ENCODE measurements around the gene ADCK1.
"Not testable (repeated sequence)": the region's sequence is repeated elsewhere in the genome, so short reads cannot be mapped to it uniquely, and the experiment has no call there.

Gene ADCK1

GRCh38 chr14:77918448-77918847 is 118.5 kb downstream of the ADCK1 start:
- Mint-ChIP-seq H3K9me3 (peaks cover 5% of the 10 kb centered on the region), H3K36me3 (peaks cover 21% of the 10 kb centered on the region), H3K4me1 (no peaks in the 10 kb centered on the region), H3K27ac (no peak overlapping the region), H3K27me3 (no peaks in the 10 kb centered on the region), H3K4me3 (no peak overlapping the region)

- no peaks in the 10 kb centered on the region for H3K4me1 Mint-ChIP-seq
- peaks cover 18% of the 10 kb centered on the region for H3K36me3 Mint-ChIP-seq
- no peak overlapping the region for H3K27ac Mint-ChIP-seq
- no peaks in the 10 kb centered on the region for H3K27me3 Mint-ChIP-seq
- H3K4me3 Mint-ChIP-seq, result no peak overlapping the region
- H3K9me3 Mint-ChIP-seq, result peaks cover 5% of the 10 kb centered on the region
Observed at GRCh38 chr14:77920312-77920711, 120.4 kb downstream of the ADCK1 start.

- no peak overlapping the region for H3K4me3 Mint-ChIP-seq
Observed at GRCh38 chr14:77921818-77922217, 121.9 kb downstream of the ADCK1 start.

GRCh38 chr14:77923131-77923936 is 123.4 kb downstream of the ADCK1 start:
- Mint-ChIP-seq H3K27ac (no peak overlapping the region), H3K4me3 (no peak overlapping the region), H3K27me3 (no peaks in the 10 kb centered on the region), H3K4me1 (no peaks in the 10 kb centered on the region), H3K36me3 (peaks cover 25% of the 10 kb centered on the region), H3K9me3 (peaks cover 5% of the 10 kb centered on the region)

More at GRCh38 chr14:77921818-77922217, 121.9 kb downstream of the ADCK1 start:
- Mint-ChIP-seq H3K9me3 (peaks cover 5% of the 10 kb centered on the region), H3K27ac (no peak overlapping the region), H3K27me3 (no peaks in the 10 kb centered on the region), H3K4me1 (no peaks in the 10 kb centered on the region), H3K36me3 (peaks cover 19% of the 10 kb centered on the region)

GRCh38 chr14:77924141-77924948 is 124.4 kb downstream of the ADCK1 start:
- H3K27me3 Mint-ChIP-seq, result no peaks in the 10 kb centered on the region
- no peak overlapping the region for H3K27ac Mint-ChIP-seq
- peaks cover 5% of the 10 kb centered on the region for H3K9me3 Mint-ChIP-seq
- no peaks in the 10 kb centered on the region for H3K4me1 Mint-ChIP-seq
- no peak overlapping the region for H3K4me3 Mint-ChIP-seq
- H3K36me3 Mint-ChIP-seq, result peaks cover 24% of the 10 kb centered on the region

GRCh38 chr14:77926942-77927341 is 127.0 kb downstream of the ADCK1 start:
- Mint-ChIP-seq H3K4me3 (no peak overlapping the region), H3K27ac (no peak overlapping the region), H3K36me3 (peaks cover 32% of the 10 kb centered on the region), H3K9me3 (no peaks in the 10 kb centered on the region), H3K4me1 (no peaks in the 10 kb centered on the region), H3K27me3 (no peaks in the 10 kb centered on the region)

- Mint-ChIP-seq H3K4me1 (no peaks in the 10 kb centered on the region), H3K4me3 (no peak overlapping the region), H3K27ac (no peak overlapping the region), H3K36me3 (peaks cover 62% of the 10 kb centered on the region), H3K9me3 (peaks cover 10% of the 10 kb centered on the region), H3K27me3 (no peaks in the 10 kb centered on the region)
Observed at GRCh38 chr14:77931441-77931840, 131.5 kb downstream of the ADCK1 start.

GRCh38 chr14:77936138-77936639 is 136.3 kb downstream of the ADCK1 start:
- no peaks in the 10 kb centered on the region for H3K4me1 Mint-ChIP-seq
- H3K27me3 Mint-ChIP-seq, result no peaks in the 10 kb centered on the region

GRCh38 chr14:77947372-77947771 is 147.5 kb downstream of the ADCK1 start:
- H3K36me3 Mint-ChIP-seq, result peaks cover 2% of the 10 kb centered on the region
- H3K9me3 Mint-ChIP-seq, result peaks cover 6% of the 10 kb centered on the region
- no peaks in the 10 kb centered on the region for H3K4me1 Mint-ChIP-seq
- H3K4me3 Mint-ChIP-seq, result no peak overlapping the region
- peaks cover 3% of the 10 kb centered on the region for H3K27me3 Mint-ChIP-seq
- H3K27ac Mint-ChIP-seq, result no peak overlapping the region

More at GRCh38 chr14:77936138-77936639, 136.3 kb downstream of the ADCK1 start:
- peaks cover 49% of the 10 kb centered on the region for H3K36me3 Mint-ChIP-seq
- H3K9me3 Mint-ChIP-seq, result peaks cover 10% of the 10 kb centered on the region
- H3K27ac Mint-ChIP-seq, result no peak overlapping the region
- no peak overlapping the region for H3K4me3 Mint-ChIP-seq

GRCh38 chr14:77950371-77951063 is 150.6 kb downstream of the ADCK1 start:
- no peaks in the 10 kb centered on the region for H3K4me1 Mint-ChIP-seq
- H3K9me3 Mint-ChIP-seq, result peaks cover 6% of the 10 kb centered on the region
- H3K27me3 Mint-ChIP-seq, result peaks cover 3% of the 10 kb centered on the region
- H3K4me3 Mint-ChIP-seq, result no peak overlapping the region
- no peak overlapping the region for H3K27ac Mint-ChIP-seq
- peaks cover 2% of the 10 kb centered on the region for H3K36me3 Mint-ChIP-seq

GRCh38 chr14:77955816-77956484 is 156.0 kb downstream of the ADCK1 start:
- H3K4me3 Mint-ChIP-seq, result no peak overlapping the region
- no peaks in the 10 kb centered on the region for H3K9me3 Mint-ChIP-seq
- H3K27ac Mint-ChIP-seq, result no peak overlapping the region
- H3K4me1 Mint-ChIP-seq, result no peaks in the 10 kb centered on the region
- no peaks in the 10 kb centered on the region for H3K36me3 Mint-ChIP-seq
- H3K27me3 Mint-ChIP-seq, result peaks cover 9% of the 10 kb centered on the region

- H3K27me3 Mint-ChIP-seq, result peaks cover 11% of the 10 kb centered on the region
- H3K27ac Mint-ChIP-seq, H3K4me1 Mint-ChIP-seq, H3K4me3 Mint-ChIP-seq, H3K9me3 Mint-ChIP-seq, H3K36me3 Mint-ChIP-seq: not testable (repeated sequence)
Observed at GRCh38 chr14:77959686-77960085, 159.8 kb downstream of the ADCK1 start.

- Mint-ChIP-seq H3K4me1 (no peaks in the 10 kb centered on the region), H3K36me3 (no peaks in the 10 kb centered on the region), H3K27me3 (peaks cover 20% of the 10 kb centered on the region), H3K9me3 (no peaks in the 10 kb centered on the region), H3K4me3 (no peak overlapping the region), H3K27ac (no peak overlapping the region)
Observed at GRCh38 chr14:77961847-77962580, 162.1 kb downstream of the ADCK1 start.

- Mint-ChIP-seq H3K4me3 (no peak overlapping the region), H3K36me3 (no peaks in the 10 kb centered on the region), H3K27ac (no peak overlapping the region), H3K27me3 (peaks cover 23% of the 10 kb centered on the region), H3K4me1 (no peaks in the 10 kb centered on the region), H3K9me3 (no peaks in the 10 kb centered on the region)
Observed at GRCh38 chr14:77962731-77963520, 163.0 kb downstream of the ADCK1 start.

Data from activated naive CD4-positive, alpha-beta T cell treated with anti-CD3 and anti-CD28 coated beads, Interleukin-2, amount 50 U/mL, for 24 hours (primary cell).